Mesothelial cell of epicardium (in vitro differentiated cells): ENCODE measurements around the gene ODF2L. TPM values are rescaled to one million over a fixed set of nuclear protein-coding genes. Genes with fewer than 3 reads are reported as not detected.

Experiments used
- DNase-seq, 2 experiments: peaks; one replicate each; pipeline ENCODE4 v3.0.0; 2021; ENCODE audit warnings: low spot score in 2 of 2; ENCODE audit not compliant: unreplicated experiment in 2 of 2
- H3K27ac Mint-ChIP-seq: 2 replicates; pipeline ENCODE4 v1.8.0; 2021; ENCODE audit warnings: mixed read lengths
- H3K27me3 Mint-ChIP-seq: 2 replicates; pipeline ENCODE4 v1.8.0; 2021; ENCODE audit warnings: low read depth, mixed read lengths
- H3K36me3 Mint-ChIP-seq: 2 replicates; pipeline ENCODE4 v1.8.0; 2021; ENCODE audit warnings: mixed read lengths
- H3K4me1 Mint-ChIP-seq: 2 replicates; pipeline ENCODE4 v1.8.0; 2021; ENCODE audit warnings: mixed read lengths
- H3K4me3 Mint-ChIP-seq: 2 replicates; pipeline ENCODE4 v1.8.0; 2021; ENCODE audit warnings: mild to moderate bottlenecking, moderate library complexity, mixed read lengths
- H3K9me3 Mint-ChIP-seq: 2 replicates; pipeline ENCODE4 v1.8.0; 2021; ENCODE audit warnings: mixed read lengths
- total RNA-seq: library from RNA; stranded (reverse); gene quantifications from 3 replicates; pipeline ENCODE4 v1.2.1, GENCODE V29; 2021
- TF ChIP-seq, protein P1 (sequence below): fragments of 200-600 bp; sonication (generic); IDR thresholded peaks from one replicate; pipeline ENCODE4 v1.5.0; 2021; ENCODE audit warnings: antibody characterized with exemption; ENCODE audit not compliant: unreplicated experiment

Gene ODF2L
- total RNA-seq, 1 donor from 2014 or later = 74.0 TPM

- Mint-ChIP-seq H3K9me3 (peaks cover 17% of the 10 kb centered on the region), H3K27me3 (no peaks in the 10 kb centered on the region), H3K36me3 (peaks cover 19% of the 10 kb centered on the region), H3K4me3 (no peak overlapping the region), H3K27ac (no peak overlapping the region), H3K4me1 (peaks cover 8% of the 10 kb centered on the region)
- TF ChIP-seq, protein P1, sequence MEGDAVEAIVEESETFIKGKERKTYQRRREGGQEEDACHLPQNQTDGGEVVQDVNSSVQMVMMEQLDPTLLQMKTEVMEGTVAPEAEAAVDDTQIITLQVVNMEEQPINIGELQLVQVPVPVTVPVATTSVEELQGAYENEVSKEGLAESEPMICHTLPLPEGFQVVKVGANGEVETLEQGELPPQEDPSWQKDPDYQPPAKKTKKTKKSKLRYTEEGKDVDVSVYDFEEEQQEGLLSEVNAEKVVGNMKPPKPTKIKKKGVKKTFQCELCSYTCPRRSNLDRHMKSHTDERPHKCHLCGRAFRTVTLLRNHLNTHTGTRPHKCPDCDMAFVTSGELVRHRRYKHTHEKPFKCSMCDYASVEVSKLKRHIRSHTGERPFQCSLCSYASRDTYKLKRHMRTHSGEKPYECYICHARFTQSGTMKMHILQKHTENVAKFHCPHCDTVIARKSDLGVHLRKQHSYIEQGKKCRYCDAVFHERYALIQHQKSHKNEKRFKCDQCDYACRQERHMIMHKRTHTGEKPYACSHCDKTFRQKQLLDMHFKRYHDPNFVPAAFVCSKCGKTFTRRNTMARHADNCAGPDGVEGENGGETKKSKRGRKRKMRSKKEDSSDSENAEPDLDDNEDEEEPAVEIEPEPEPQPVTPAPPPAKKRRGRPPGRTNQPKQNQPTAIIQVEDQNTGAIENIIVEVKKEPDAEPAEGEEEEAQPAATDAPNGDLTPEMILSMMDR = no peak
- DNase-seq = no peak
These were observed 8.1 kb downstream of the ODF2L start for GRCh38 chr1:86387916-86388627.

GRCh38 chr1:86382878-86383277 lies 13.2 kb downstream of the ODF2L start:
- Mint-ChIP-seq H3K4me1 (peaks cover 3% of the 10 kb centered on the region), H3K36me3 (peaks cover 10% of the 10 kb centered on the region), H3K4me3 (no peak overlapping the region), H3K27me3 (no peaks in the 10 kb centered on the region), H3K9me3 (peaks cover 6% of the 10 kb centered on the region), H3K27ac (no peak overlapping the region)
- TF ChIP-seq, protein P1 = no peak
- DNase-seq = no peak

GRCh38 chr1:86381223-86381622 lies 14.9 kb downstream of the ODF2L start:
- Mint-ChIP-seq H3K27ac (no peak overlapping the region), H3K4me1 (peaks cover 3% of the 10 kb centered on the region), H3K9me3 (peaks cover 17% of the 10 kb centered on the region), H3K4me3 (no peak overlapping the region), H3K27me3 (no peaks in the 10 kb centered on the region), H3K36me3 (peaks cover 27% of the 10 kb centered on the region)
- TF ChIP-seq, protein P1 = no peak
- DNase-seq = no peak

- Mint-ChIP-seq H3K9me3 (peaks cover 17% of the 10 kb centered on the region), H3K36me3 (peaks cover 29% of the 10 kb centered on the region), H3K4me1 (peaks cover 3% of the 10 kb centered on the region), H3K27ac (no peak overlapping the region), H3K4me3 (no peak overlapping the region), H3K27me3 (no peaks in the 10 kb centered on the region)
- no peak for DNase-seq
- TF ChIP-seq, protein P1 = peak; percentile 78
These were observed 15.8 kb downstream of the ODF2L start for GRCh38 chr1:86380257-86380861.

DNA sequence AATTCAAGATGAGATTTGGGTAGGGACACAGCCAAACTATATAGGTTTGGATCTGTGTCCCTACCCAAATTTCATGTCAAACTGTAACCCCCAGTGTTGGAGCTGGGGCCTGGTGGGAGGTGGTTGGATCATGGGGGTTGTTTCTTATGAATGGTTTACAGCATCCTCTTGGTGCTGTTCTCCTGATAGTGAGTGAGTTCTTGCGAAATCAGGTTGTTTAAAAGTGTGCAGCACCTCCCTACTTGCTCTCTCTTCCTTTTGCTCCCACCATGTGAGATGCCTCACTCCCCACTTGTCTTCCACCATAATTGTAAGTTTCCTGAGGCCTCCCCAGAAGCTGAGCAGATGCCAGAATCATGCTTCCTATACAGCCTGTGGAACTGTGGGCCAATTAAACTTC lies 17.3 kb downstream of the ODF2L start:
- TF ChIP-seq, protein P1 = no peak
- DNase-seq = no peak
- no peak overlapping the region for H3K27ac Mint-ChIP-seq
- H3K36me3 Mint-ChIP-seq = peaks cover 39% of the 10 kb centered on the region
- H3K4me1 Mint-ChIP-seq = peaks cover 3% of the 10 kb centered on the region
- peaks cover 17% of the 10 kb centered on the region for H3K9me3 Mint-ChIP-seq
- no peak overlapping the region for H3K4me3 Mint-ChIP-seq
- H3K27me3 Mint-ChIP-seq = no peaks in the 10 kb centered on the region
